Measurements from ENCODE around the gene MRAP2.

MRAP2 gene

GRCh38 chr6:84003654-84004053, 29.9 kb upstream of the MRAP2 start:
- no peak overlapping the region for H2BK12ac ChIP-seq (ENCODE audit: low read length in 2 of 2)
- H4K8ac ChIP-seq (ENCODE audit: low read length): no peak overlapping the region
- H2BK120ac ChIP-seq (ENCODE audit: low read depth, low read length): no peak overlapping the region
- H3K4me1 ChIP-seq (ENCODE audit: control insufficient read depth, insufficient read depth, low read depth, low read length): no peaks in the 10 kb centered on the region
- no peaks in the 10 kb centered on the region for H3K36me3 ChIP-seq (ENCODE audit: control insufficient read depth in 1 of 2, insufficient read depth in 2 of 2, low read depth in 1 of 2, low read length in 2 of 2)
- H2BK15ac ChIP-seq (ENCODE audit: low read depth, poor library complexity, severe bottlenecking): no peak overlapping the region
- no peak overlapping the region for H3K18ac ChIP-seq (ENCODE audit: low read depth in 1 of 2, low read length in 2 of 2)
- H3K9me3 ChIP-seq (ENCODE audit: control insufficient read depth, low read length): no peaks in the 10 kb centered on the region
- no CpG with 5 or more reads among the region's 4 CpGs for WGBS
- H3K23ac ChIP-seq (ENCODE audit: low read length in 2 of 2): no peak overlapping the region
- no peaks in the 10 kb centered on the region for H3K79me1 ChIP-seq (replicated peaks; ENCODE audit: low read length, poor library complexity, severe bottlenecking)
- no peak overlapping the region for H3K14ac ChIP-seq (ENCODE audit: low read length in 2 of 2)
- H2BK5ac ChIP-seq (ENCODE audit: low read depth, low read length, poor library complexity, severe bottlenecking): no peak overlapping the region
- no peak overlapping the region for H3K27ac ChIP-seq (ENCODE audit: low read length, poor library complexity, severe bottlenecking)
- no peak for DNase-seq
- no peak overlapping the region for H4K91ac ChIP-seq (ENCODE audit: low read length)
- no peak overlapping the region for H3K4me3 ChIP-seq (ENCODE audit: insufficient read depth in 1 of 2, low read depth in 1 of 2, low read length in 2 of 2)
- H2AFZ ChIP-seq (ENCODE audit: low read depth, low read length): no peak overlapping the region
- H3K9ac ChIP-seq (ENCODE audit: low read length): no peak overlapping the region
- peaks cover 0 to 5% of the 10 kb centered on the region in 2 experiments for H3K27me3 ChIP-seq (ENCODE audit: control insufficient read depth in 1 of 2, insufficient read depth in 1 of 2, low read length in 2 of 2)
- no peak overlapping the region for H3K4me2 ChIP-seq (ENCODE audit: low read length, poor library complexity, severe bottlenecking)
- no peak overlapping the region for H3K4ac ChIP-seq (ENCODE audit: low read depth in 1 of 2, low read length in 2 of 2)
- H2AK5ac ChIP-seq (ENCODE audit: low read length, severe bottlenecking): no peak overlapping the region

- Histone ChIP-seq H2AFZ (ENCODE audit: low read depth, low read length) (no peak overlapping the region), H4K91ac (ENCODE audit: low read length) (no peak overlapping the region), H3K36me3 (ENCODE audit: control insufficient read depth in 1 of 2, insufficient read depth in 2 of 2, low read depth in 1 of 2, low read length in 2 of 2) (no peaks in the 10 kb centered on the region), H2BK15ac (ENCODE audit: low read depth, poor library complexity, severe bottlenecking) (no peak overlapping the region), H2BK5ac (ENCODE audit: low read depth, low read length, poor library complexity, severe bottlenecking) (no peak overlapping the region), H3K4me3 (ENCODE audit: insufficient read depth in 1 of 2, low read depth in 1 of 2, low read length in 2 of 2) (no peak overlapping the region), H2AK5ac (ENCODE audit: low read length, severe bottlenecking) (no peak overlapping the region), H3K4me2 (ENCODE audit: low read length, poor library complexity, severe bottlenecking) (no peak overlapping the region), H4K8ac (ENCODE audit: low read length) (no peak overlapping the region), H3K14ac (ENCODE audit: low read length in 2 of 2) (no peak overlapping the region), H2BK120ac (ENCODE audit: low read depth, low read length) (no peak overlapping the region), H3K18ac (ENCODE audit: low read depth in 1 of 2, low read length in 2 of 2) (no peak overlapping the region), H2BK12ac (ENCODE audit: low read length in 2 of 2) (no peak overlapping the region), H3K4ac (ENCODE audit: low read depth in 1 of 2, low read length in 2 of 2) (no peak overlapping the region), H3K27ac (ENCODE audit: low read length, poor library complexity, severe bottlenecking) (no peak overlapping the region), H3K9me3 (ENCODE audit: control insufficient read depth, low read length) (no peaks in the 10 kb centered on the region), H3K27me3 (ENCODE audit: control insufficient read depth in 1 of 2, insufficient read depth in 1 of 2, low read length in 2 of 2) (peaks cover 0 to 5% of the 10 kb centered on the region in 2 experiments), H3K79me1 (replicated peaks; ENCODE audit: low read length, poor library complexity, severe bottlenecking) (no peaks in the 10 kb centered on the region), H3K9ac (ENCODE audit: low read length) (no peak overlapping the region), H3K23ac (ENCODE audit: low read length in 2 of 2) (no peak overlapping the region), H3K4me1 (ENCODE audit: control insufficient read depth, insufficient read depth, low read depth, low read length) (no peaks in the 10 kb centered on the region)
- 79% methylated on average over 5 of the region's 5 CpGs for WGBS
- no peak for DNase-seq
Measured at GRCh38 chr6:84007871-84008270, 25.7 kb upstream of the MRAP2 start.

GRCh38 chr6:84013354-84013753, 20.2 kb upstream of the MRAP2 start:
- H3K4me2 ChIP-seq (ENCODE audit: low read length, poor library complexity, severe bottlenecking): no peak overlapping the region
- no peak overlapping the region for H3K23ac ChIP-seq (ENCODE audit: low read length in 2 of 2)
- H3K27me3 ChIP-seq (ENCODE audit: control insufficient read depth in 1 of 2, insufficient read depth in 1 of 2, low read length in 2 of 2): no peaks in the 10 kb centered on the region
- no peak overlapping the region for H2BK12ac ChIP-seq (ENCODE audit: low read length in 2 of 2)
- H2AK5ac ChIP-seq (ENCODE audit: low read length, severe bottlenecking): no peak overlapping the region
- no peaks in the 10 kb centered on the region for H3K79me1 ChIP-seq (replicated peaks; ENCODE audit: low read length, poor library complexity, severe bottlenecking)
- no peaks in the 10 kb centered on the region for H3K4me1 ChIP-seq (ENCODE audit: control insufficient read depth, insufficient read depth, low read depth, low read length)
- H3K18ac ChIP-seq (ENCODE audit: low read depth in 1 of 2, low read length in 2 of 2): no peak overlapping the region
- no peak overlapping the region for H4K91ac ChIP-seq (ENCODE audit: low read length)
- H3K4me3 ChIP-seq (ENCODE audit: insufficient read depth in 1 of 2, low read depth in 1 of 2, low read length in 2 of 2): no peak overlapping the region
- no peaks in the 10 kb centered on the region for H3K36me3 ChIP-seq (ENCODE audit: control insufficient read depth in 1 of 2, insufficient read depth in 2 of 2, low read depth in 1 of 2, low read length in 2 of 2)
- DNase-seq: no peak
- no peak overlapping the region for H3K4ac ChIP-seq (ENCODE audit: low read depth in 1 of 2, low read length in 2 of 2)
- no peak overlapping the region for H3K27ac ChIP-seq (ENCODE audit: low read length, poor library complexity, severe bottlenecking)
- H2BK120ac ChIP-seq (ENCODE audit: low read depth, low read length): no peak overlapping the region
- no peaks in the 10 kb centered on the region for H3K9me3 ChIP-seq (ENCODE audit: control insufficient read depth, low read length)
- H2AFZ ChIP-seq (ENCODE audit: low read depth, low read length): no peak overlapping the region
- WGBS: 100% methylated on average over 1 of the region's 2 CpGs
- H3K14ac ChIP-seq (ENCODE audit: low read length in 2 of 2): no peak overlapping the region
- no peak overlapping the region for H2BK5ac ChIP-seq (ENCODE audit: low read depth, low read length, poor library complexity, severe bottlenecking)
- H4K8ac ChIP-seq (ENCODE audit: low read length): no peak overlapping the region
- H3K9ac ChIP-seq (ENCODE audit: low read length): no peak overlapping the region
- H2BK15ac ChIP-seq (ENCODE audit: low read depth, poor library complexity, severe bottlenecking): no peak overlapping the region

GRCh38 chr6:84013931-84014330, 19.6 kb upstream of the MRAP2 start:
- no peak overlapping the region for H3K18ac ChIP-seq (ENCODE audit: low read depth in 1 of 2, low read length in 2 of 2)
- H2BK5ac ChIP-seq (ENCODE audit: low read depth, low read length, poor library complexity, severe bottlenecking): no peak overlapping the region
- H2AK5ac ChIP-seq (ENCODE audit: low read length, severe bottlenecking): no peak overlapping the region
- no peaks in the 10 kb centered on the region for H3K36me3 ChIP-seq (ENCODE audit: control insufficient read depth in 1 of 2, insufficient read depth in 2 of 2, low read depth in 1 of 2, low read length in 2 of 2)
- no peak overlapping the region for H2AFZ ChIP-seq (ENCODE audit: low read depth, low read length)
- no peak overlapping the region for H3K23ac ChIP-seq (ENCODE audit: low read length in 2 of 2)
- no peak overlapping the region for H3K14ac ChIP-seq (ENCODE audit: low read length in 2 of 2)
- H3K4ac ChIP-seq (ENCODE audit: low read depth in 1 of 2, low read length in 2 of 2): no peak overlapping the region
- no peak overlapping the region for H2BK12ac ChIP-seq (ENCODE audit: low read length in 2 of 2)
- 57% methylated on average over 1 of the region's 3 CpGs for WGBS
- H3K9me3 ChIP-seq (ENCODE audit: control insufficient read depth, low read length): no peaks in the 10 kb centered on the region
- no peak overlapping the region for H2BK120ac ChIP-seq (ENCODE audit: low read depth, low read length)
- no peak overlapping the region for H3K4me2 ChIP-seq (ENCODE audit: low read length, poor library complexity, severe bottlenecking)
- no peak overlapping the region for H4K8ac ChIP-seq (ENCODE audit: low read length)
- H3K27ac ChIP-seq (ENCODE audit: low read length, poor library complexity, severe bottlenecking): no peak overlapping the region
- DNase-seq: no peak
- H3K27me3 ChIP-seq (ENCODE audit: control insufficient read depth in 1 of 2, insufficient read depth in 1 of 2, low read length in 2 of 2): peaks cover 0 to 5% of the 10 kb centered on the region in 2 experiments
- no peak overlapping the region for H4K91ac ChIP-seq (ENCODE audit: low read length)
- no peak overlapping the region for H3K4me3 ChIP-seq (ENCODE audit: insufficient read depth in 1 of 2, low read depth in 1 of 2, low read length in 2 of 2)
- H3K79me1 ChIP-seq (replicated peaks; ENCODE audit: low read length, poor library complexity, severe bottlenecking): no peaks in the 10 kb centered on the region
- no peaks in the 10 kb centered on the region for H3K4me1 ChIP-seq (ENCODE audit: control insufficient read depth, insufficient read depth, low read depth, low read length)
- no peak overlapping the region for H3K9ac ChIP-seq (ENCODE audit: low read length)
- H2BK15ac ChIP-seq (ENCODE audit: low read depth, poor library complexity, severe bottlenecking): no peak overlapping the region

Measured in mesenchymal stem cell (in vitro differentiated cells and primary cell).